ENCODE measurements around the gene MYL3. TPM values are rescaled to one million over a fixed set of nuclear protein-coding genes. Genes with fewer than 3 reads are reported as not detected.

Gene MYL3
- total and polyA plus RNA-seq, 2 of the 4 experiments (the other 2 are of a cell fraction) = 0.09 TPM; not detected in 1

DNA sequence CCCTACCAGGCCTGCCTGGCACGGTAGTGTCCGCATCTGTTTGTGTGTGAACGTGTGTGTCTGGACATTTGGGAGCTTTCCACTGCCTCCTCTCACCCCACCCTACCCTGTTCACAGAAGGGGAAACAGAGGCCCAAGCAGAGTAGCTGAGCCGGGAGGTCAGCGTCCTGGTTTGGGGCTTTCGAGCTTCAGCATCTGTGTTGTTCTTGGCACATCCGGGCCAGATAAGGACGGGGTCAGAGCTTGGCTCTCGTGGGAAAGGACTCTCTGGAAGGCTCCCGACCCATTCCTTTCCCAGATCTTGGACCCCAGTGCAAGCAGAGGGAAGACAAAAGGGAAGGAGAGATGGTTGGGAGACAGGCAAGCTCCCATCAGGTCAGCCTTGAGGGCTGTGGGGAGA lies 8.0 kb upstream of the MYL3 start:
- Histone ChIP-seq H3K27me3 (ENCODE audit: control insufficient read depth, insufficient read depth, low read length) (peaks cover 52% of the 10 kb centered on the region), H3K27ac (ENCODE audit: insufficient read depth, low read length) (no peak overlapping the region), H2BK5ac (ENCODE audit: low read depth, low read length, poor library complexity, severe bottlenecking) (no peak overlapping the region), H3K36me3 (ENCODE audit: control insufficient read depth, insufficient read depth, low read length) (no peaks in the 10 kb centered on the region), H3K56ac (ENCODE audit: extremely low read depth, insufficient read depth, low read length) (no peak overlapping the region), H3K9me3 (ENCODE audit: control insufficient read depth, insufficient read depth, low read length) (no peaks in the 10 kb centered on the region), H4K91ac (ENCODE audit: insufficient read depth, low read depth, low read length) (no peak overlapping the region), H4K20me1 (ENCODE audit: insufficient read depth, low read length) (no peaks in the 10 kb centered on the region), H3K4ac (ENCODE audit: low read depth, low read length) (no peak overlapping the region), H4K5ac (ENCODE audit: low read depth, low read length) (no peak overlapping the region), H3K14ac (replicated peaks; ENCODE audit: low read depth, low read length) (no peak overlapping the region), H3K4me3 (ENCODE audit: insufficient read depth, low read depth, low read length) (no peak overlapping the region), H3K79me1 (ENCODE audit: low read depth in 1 of 2, low read length in 2 of 2) (no peaks in the 10 kb centered on the region), H3K23ac (ENCODE audit: low read depth, low read length) (no peak overlapping the region), H3K9me1 (ENCODE audit: insufficient read depth, low read length) (0 out of 2 replicates have a peak, but pooled peaks cover 3% of the 10 kb centered on the region), H3K9ac (ENCODE audit: low read depth, low read length) (no peak overlapping the region), H4K8ac (ENCODE audit: low read depth in 2 of 2, low read length in 2 of 2) (no peak overlapping the region), H2AK9ac (replicated peaks; ENCODE audit: low read depth, low read length, poor library complexity) (no peak overlapping the region), H3K4me2 (ENCODE audit: low read depth, low read length) (no peak overlapping the region), H2AFZ (replicated peaks; ENCODE audit: low read length, poor library complexity) (no peak overlapping the region), H2BK20ac (ENCODE audit: low read depth, low read length) (no peak overlapping the region), H2BK15ac (ENCODE audit: low read depth, low read length) (no peak overlapping the region), H2AK5ac (ENCODE audit: low read depth, low read length) (no peak overlapping the region), H2BK120ac (ENCODE audit: low read depth, low read length) (no peak overlapping the region), H3K4me1 (ENCODE audit: control insufficient read depth, insufficient read depth, low read length) (no peaks in the 10 kb centered on the region), H3K18ac (ENCODE audit: low read depth, low read length) (no peak overlapping the region)
- in situ Hi-C loops (cut with MboI; ENCODE audit: low sequenced_read_pairs) (no loop called here), intact Hi-C loops (cut with micrococcal nuclease) (no loop called here), dilution Hi-C loops (cut with HindIII; ENCODE audit: low sequenced_read_pairs, unreplicated experiment) (no loop called here)
- POLR2A ChIA-PET (ENCODE audit: unreplicated experiment) = interaction anchor here (0.7 kb wide), 1 partner anchor 12 kb away, joined by 3 read pairs; no protein-coding TSS in a partner anchor
- CTCF ChIA-PET = no interaction called here
- DNase-seq (no peak), ATAC-seq (ENCODE audit: low read depth) (no peak)
- TF ChIP-seq MAFK (IDR thresholded peaks at IDR 0.05; ENCODE audit: low read depth, low read length) (no peak), NFE2L2 (IDR thresholded peaks at IDR 0.05; ENCODE audit: low read depth, low read length) (no peak), FOS (IDR thresholded peaks at IDR 0.05; ENCODE audit: low read depth, low read length) (no peak), ELK1 (IDR thresholded peaks at IDR 0.05; ENCODE audit: borderline replicate concordance, low read depth, low read length) (no peak), CEBPB (IDR thresholded peaks at IDR 0.05; ENCODE audit: low read depth, low read length) (no peak), MXI1 (IDR thresholded peaks at IDR 0.05; ENCODE audit: borderline replicate concordance, low read depth, low read length) (no peak), BHLHE40 (IDR thresholded peaks at IDR 0.05; ENCODE audit: low read depth, low read length) (no peak), RCOR1 (IDR thresholded peaks at IDR 0.05; ENCODE audit: insufficient replicate concordance, low read length) (no peak), SMC3 (IDR thresholded peaks at IDR 0.05; ENCODE audit: low read depth, low read length) (no peak), POLR2A (IDR thresholded peaks at IDR 0.05; ENCODE audit: low read depth, low read length) (no peak), MAZ (IDR thresholded peaks at IDR 0.05; ENCODE audit: borderline replicate concordance, low read depth, low read length) (no peak), RAD21 (IDR thresholded peaks at IDR 0.05; ENCODE audit: low read length) (no peak)
- BruUV-seq (replicated peaks) = no TSS peak
- no CpG with 5 or more reads among the region's 10 CpGs for WGBS, 2 experiments (ENCODE audit: extremely low coverage in 2 of 2, insufficient read length in 1 of 2)
